Hypothalamus (tissue), 51 donors: ENCODE measurements around the gene SHF.

Experiments
- DNase-seq, 51 donors: peaks; one replicate each; lab custom pipeline; 2025; lab: John Stamatoyannopoulos, UW

The SHF gene

GRCh38 chr15:45130291-45131000, 57.3 kb downstream of the SHF start:
- DNase-seq: no peak

- DNase-seq: peak in 6 of 51 donors; percentile 2 to 35 (median 15)
These were observed 58.1 kb downstream of the SHF start, which contains the start of the genes DUOX1 and DUOXA1 for GRCh38 chr15:45129651-45130129. Gene DUOX1, plus strand, starts transcription at chr15:45129994. Its CDS starts 1,973 bp downstream, at chr15:45131967. Gene DUOXA1, minus strand, starts transcription at chr15:45129879. Its CDS starts 6,865 bp downstream, at chr15:45123014.

GRCh38 chr15:45128971-45129639, 58.7 kb downstream of the SHF start:
- DNase-seq: no peak

GRCh38 chr15:45126535-45127158, 61.1 kb downstream of the SHF start:
- no peak for DNase-seq

DNA sequence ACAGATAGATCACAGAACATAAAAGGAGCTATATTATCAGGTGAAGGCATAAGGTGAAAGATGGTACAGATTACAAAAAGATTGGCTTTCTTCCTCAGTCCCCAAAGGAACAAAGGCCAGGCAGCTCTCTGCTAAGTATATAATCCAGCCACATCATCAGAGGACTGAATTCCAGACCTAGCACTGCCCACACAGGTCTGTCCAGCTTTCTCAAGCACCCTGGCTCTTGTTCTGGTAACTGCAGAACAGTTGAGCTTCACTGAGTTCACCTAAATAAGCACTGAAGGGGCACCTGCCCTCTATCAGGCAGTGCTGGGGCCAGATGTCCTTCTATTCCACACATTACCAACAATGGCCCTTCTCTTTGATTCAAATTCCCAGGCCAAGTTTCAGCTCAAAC, 64.4 kb downstream of the SHF start:
- no peak for DNase-seq

DNA sequence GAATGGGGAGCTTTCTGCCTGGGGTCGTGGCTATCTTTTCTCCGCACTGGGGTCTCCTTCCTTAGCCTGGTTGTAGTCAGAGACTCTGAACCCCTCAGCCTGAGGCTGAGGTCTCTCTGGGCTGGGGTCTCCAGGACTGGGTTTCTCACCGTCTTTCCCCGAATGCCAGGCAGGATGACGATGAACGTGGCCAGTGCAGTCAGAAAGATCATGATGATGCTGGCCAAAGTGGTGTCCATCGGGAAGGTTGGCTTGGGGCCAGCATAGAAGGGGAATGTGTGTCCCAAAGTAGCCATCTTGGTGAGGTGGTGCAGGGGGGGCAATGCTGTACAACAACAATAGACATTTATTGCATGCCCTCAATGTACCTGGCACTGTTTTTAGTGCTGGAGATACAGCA, 65.0 kb downstream of the SHF start:
- no peak for DNase-seq

DNA sequence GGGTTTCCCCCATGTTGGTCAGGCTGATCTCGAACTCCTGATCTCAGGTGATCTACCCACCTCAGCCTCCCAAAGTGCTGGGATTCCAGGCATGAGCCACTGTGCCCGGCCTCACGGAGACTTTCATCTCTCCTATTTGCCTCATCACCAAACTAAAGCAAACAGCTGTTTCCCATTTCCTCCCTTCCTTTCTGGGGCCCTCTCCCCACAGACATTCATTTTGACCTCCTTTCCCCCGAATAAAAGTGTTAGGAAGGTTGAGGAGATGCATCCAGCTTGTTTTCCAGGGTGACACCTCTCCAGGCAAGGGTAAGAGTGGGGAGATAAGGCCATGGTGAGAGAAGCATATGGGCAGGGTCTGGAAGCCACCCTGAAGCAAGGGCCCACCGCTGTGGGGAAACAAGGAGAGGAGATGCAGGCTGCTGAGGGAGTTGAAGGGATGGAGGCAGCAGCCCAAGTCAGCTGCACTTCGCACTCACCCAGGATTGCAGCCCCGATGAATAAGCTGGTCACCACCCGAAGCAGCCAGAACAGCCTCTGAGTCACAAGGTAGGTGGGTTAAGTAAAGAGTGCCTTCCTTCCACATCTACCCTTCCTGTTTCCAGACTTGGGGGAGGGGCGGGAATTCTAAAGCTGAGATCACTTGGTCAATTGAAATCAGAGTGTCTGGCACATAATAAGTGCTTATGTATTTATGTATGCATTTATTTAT, 65.9 kb downstream of the SHF start:
- no peak for DNase-seq

GRCh38 chr15:45121020-45121419, 66.7 kb downstream of the SHF start:
- DNase-seq: no peak

DNA sequence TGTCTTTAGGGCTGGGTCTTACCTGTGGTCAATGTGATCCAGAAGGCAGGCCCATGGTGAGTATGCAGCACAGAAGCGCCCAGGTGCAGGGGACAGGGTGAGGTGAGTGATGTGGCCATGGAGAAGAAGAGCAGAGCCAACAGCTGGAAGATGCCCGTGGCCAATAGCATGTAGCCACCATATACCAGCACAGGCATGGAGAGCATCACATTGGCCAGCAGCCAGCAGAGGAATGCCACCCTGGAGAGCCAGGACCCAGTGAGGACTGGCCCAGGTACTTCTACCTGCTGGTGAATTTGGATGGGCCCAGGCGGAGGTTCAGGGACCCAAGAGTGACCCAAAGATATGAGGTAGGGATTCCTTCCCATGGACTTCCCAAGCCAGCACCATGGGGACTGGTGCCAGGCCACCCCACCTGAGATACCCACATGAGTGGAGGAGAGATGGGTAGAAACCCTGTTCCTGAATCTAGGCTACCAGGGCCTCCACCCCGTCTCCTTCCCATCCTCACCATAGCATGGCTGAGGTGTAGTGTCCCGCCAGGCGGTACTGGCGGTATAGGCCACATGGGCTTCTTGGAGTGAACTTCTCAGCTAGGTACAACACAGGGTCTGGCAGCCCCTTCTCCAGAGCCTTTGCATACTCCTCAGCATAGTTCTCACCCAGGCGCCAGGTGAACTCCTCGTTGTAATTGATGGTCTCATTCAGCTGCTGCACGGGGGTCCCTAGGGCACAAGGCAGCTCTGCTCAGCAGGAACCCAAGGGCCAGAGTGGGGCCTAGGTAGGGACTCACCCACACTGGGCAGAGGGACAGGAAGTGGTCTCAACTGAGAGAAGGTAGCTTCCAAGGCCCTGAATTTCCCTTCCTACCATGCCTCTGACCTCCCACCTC, 67.4 kb downstream of the SHF start:
- DNase-seq: no peak

DNA sequence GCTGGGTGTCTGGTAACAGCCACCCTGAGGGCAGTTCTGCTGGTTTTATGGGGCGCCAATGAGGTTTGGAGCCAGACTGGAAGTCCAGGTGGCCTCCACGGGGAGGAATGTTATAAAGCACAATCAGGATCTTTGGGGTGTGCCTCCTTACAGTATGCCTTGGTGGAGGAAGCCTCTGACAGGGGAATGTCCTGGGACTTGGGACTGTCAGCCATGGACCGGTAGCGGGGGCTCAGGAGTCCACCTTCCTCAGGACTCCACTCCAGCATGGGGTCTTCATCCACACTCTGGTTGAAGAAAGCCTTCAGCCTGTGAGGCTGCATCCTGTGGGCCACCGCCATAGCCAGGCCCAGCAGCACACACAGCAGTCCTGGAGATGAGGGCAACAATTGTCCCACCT, 68.8 kb downstream of the SHF start:
- DNase-seq: no peak

GRCh38 chr15:45118131-45118588, 69.6 kb downstream of the SHF start:
- peak in 50 of 51 donors; percentile 8 to 93 (median 72) for DNase-seq

DNA sequence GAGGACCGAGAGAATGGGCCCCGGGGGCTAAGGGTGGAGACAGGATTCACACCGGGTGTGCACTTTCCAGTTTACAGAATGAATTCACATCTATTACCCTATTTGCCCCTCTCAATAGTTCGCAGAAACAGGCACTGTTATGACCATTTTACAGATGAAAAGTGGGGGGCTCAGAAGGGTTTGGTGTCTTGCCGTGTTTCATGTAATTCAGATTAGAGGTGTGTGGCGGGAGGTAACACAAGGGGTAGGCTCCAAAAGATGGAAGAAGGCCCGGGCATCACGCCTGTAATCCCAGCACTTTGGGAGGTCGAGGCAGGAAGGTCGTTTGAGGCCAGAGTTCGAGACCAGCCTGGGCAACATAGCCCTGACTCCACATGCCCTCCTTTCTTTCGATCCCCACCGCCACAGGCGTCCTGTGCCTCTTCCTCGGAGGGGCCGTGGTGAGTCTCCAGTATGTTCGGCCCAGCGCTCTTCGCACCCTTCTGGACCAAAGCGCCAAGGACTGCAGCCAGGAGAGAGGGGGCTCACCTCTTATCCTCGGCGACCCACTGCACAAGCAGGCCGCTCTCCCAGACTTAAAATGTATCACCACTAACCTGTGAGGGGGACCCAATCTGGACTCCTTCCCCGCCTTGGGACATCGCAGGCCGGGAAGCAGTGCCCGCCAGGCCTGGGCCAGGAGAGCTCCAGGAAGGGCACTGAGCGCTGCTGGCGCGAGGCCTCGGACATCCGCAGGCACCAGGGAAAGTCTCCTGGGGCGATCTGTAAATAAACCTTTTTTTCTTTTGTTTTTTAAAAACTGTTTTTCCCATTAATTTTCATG, 70.2 kb downstream of the SHF start:
- DNase-seq: no peak
